22Rv1 (cell line): Measurements from ENCODE around the gene NDUFA3.

Source experiments
- ZFX ChIP-seq: fragments of 450-650 bp; IDR thresholded peaks from 2 replicates; pipeline ENCODE4 v1.6.1; 2017; ENCODE audit warnings: antibody characterized with exemption, borderline replicate concordance
- TF ChIP-seq, protein P1 (sequence below): fragments of 450-650 bp; IDR thresholded peaks from 2 replicates; pipeline ENCODE4 v1.5.1; 2017; ENCODE audit warnings: mild to moderate bottlenecking

DNA sequence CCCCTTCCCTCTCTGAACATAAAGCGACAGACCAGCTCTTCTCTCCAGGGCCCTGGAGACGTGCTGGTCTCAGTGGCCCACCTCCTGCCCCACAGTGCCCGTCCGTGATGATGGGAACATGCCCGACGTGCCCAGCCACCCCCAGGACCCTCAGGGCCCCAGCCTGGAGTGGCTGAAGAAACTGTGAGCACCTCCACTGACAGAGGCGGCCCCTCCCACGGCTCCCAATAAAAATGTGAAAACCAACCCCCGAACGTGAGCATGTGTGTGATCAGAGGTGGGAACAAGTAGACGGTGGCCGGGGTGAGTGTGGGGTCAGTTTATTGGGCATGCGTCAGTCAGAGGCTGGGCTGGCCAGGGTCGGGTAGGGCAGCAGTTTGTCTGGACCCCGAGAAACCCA, 4.1 kb downstream of the NDUFA3 start:
- TF ChIP-seq, protein P1, sequence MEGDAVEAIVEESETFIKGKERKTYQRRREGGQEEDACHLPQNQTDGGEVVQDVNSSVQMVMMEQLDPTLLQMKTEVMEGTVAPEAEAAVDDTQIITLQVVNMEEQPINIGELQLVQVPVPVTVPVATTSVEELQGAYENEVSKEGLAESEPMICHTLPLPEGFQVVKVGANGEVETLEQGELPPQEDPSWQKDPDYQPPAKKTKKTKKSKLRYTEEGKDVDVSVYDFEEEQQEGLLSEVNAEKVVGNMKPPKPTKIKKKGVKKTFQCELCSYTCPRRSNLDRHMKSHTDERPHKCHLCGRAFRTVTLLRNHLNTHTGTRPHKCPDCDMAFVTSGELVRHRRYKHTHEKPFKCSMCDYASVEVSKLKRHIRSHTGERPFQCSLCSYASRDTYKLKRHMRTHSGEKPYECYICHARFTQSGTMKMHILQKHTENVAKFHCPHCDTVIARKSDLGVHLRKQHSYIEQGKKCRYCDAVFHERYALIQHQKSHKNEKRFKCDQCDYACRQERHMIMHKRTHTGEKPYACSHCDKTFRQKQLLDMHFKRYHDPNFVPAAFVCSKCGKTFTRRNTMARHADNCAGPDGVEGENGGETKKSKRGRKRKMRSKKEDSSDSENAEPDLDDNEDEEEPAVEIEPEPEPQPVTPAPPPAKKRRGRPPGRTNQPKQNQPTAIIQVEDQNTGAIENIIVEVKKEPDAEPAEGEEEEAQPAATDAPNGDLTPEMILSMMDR = no peak
- no peak for TF ChIP-seq ZFX
